Thyroid gland (tissue), 4 donors: ENCODE results near the gene IL17RA. TPM values are rescaled to one million over a fixed set of nuclear protein-coding genes. Genes with fewer than 3 reads are reported as not detected.

Experiments used
- DNase-seq, 2 donors: peaks; one replicate each; pipeline ENCODE4 v3.0.0-alpha.2; 2019
- H3K27ac ChIP-seq, 3 donors: fragments of 200-600 bp; sonication (generic); 1 replicate in 2 of 3; 2 replicates in 1 of 3; pipeline ENCODE4 v1.5.1; 2016 to 2019; ENCODE audit warnings: mild to moderate bottlenecking in 1 of 3, moderate library complexity in 1 of 3
- H3K27me3 ChIP-seq: fragments of 200-600 bp; sonication (generic); one replicate; pipeline ENCODE4 v1.5.1; 2019
- H3K36me3 ChIP-seq, 2 donors: fragments of 200-600 bp; sonication (generic); one replicate each; pipeline ENCODE4 v1.5.1; 2016 to 2019
- H3K4me1 ChIP-seq, 2 donors: fragments of 200-600 bp; sonication (generic); one replicate each; pipeline ENCODE4 v1.5.1; 2017 to 2019
- H3K4me3 ChIP-seq, 3 donors: fragments of 200-600 bp; sonication (generic); replicated peaks in 1 of 3; 1 replicate in 2 of 3; 2 replicates in 1 of 3; pipeline ENCODE4 v1.5.1; 2016; ENCODE audit warnings: mild to moderate bottlenecking in 1 of 3
- H3K9me3 ChIP-seq: fragments of 200-600 bp; sonication (generic); one replicate; pipeline ENCODE4 v1.5.1; 2017
- POLR2A ChIP-seq, 2 donors: fragments of 450-650 bp; IDR thresholded peaks; one replicate each; pipeline ENCODE4 v1.6.1; 2017; ENCODE audit warnings: antibody characterized with exemption in 2 of 2, mild to moderate bottlenecking in 2 of 2, moderate library complexity in 1 of 2
- WGBS, 2 donors: methylation state at CpG; one replicate each; pipeline ENCODE4 v1.1.5; 2017; 5-methylcytosine and 5-hydroxymethylcytosine counted together
- intact Hi-C: fragments of 100-400 bp; cut with DNase I; formaldehyde crosslinking; loops from one replicate; pipeline ENCODE4 v1.15.1; 2023
- total RNA-seq, 4 donors: library from RNA; depleted of rRNA; stranded (reverse); fragments of >200 nt; gene quantifications; one replicate each; pipeline ENCODE4 v1.2.3, GENCODE V29; 2016
- TF ChIP-seq, protein P1 (sequence below), 6 experiments: fragments of 200-600 bp in 3 of 6; fragments of 450-650 bp in 3 of 6; sonication (generic) in 3 of 6; IDR thresholded peaks; one replicate each; pipeline ENCODE4 v1.5.1; 2016 to 2019; ENCODE audit warnings: antibody characterized with exemption in 6 of 6, mild to moderate bottlenecking in 2 of 6, inconsistent platforms in 1 of 6, moderate library complexity in 1 of 6

IL17RA gene
- total RNA-seq, 4 donors from 2014 or later: 10.3 to 19.1 (median 15.5) TPM

GRCh38 chr22:17046566-17047348, 38.0 kb upstream of the IL17RA start:
- Histone ChIP-seq H3K27ac (no peak overlapping the region), H3K36me3 (no peaks in the 10 kb centered on the region), H3K27me3 (no peaks in the 10 kb centered on the region), H3K4me1 (no peaks in the 10 kb centered on the region), H3K4me3 (no peak overlapping the region), H3K9me3 (no peaks in the 10 kb centered on the region)
- TF ChIP-seq, protein P1, sequence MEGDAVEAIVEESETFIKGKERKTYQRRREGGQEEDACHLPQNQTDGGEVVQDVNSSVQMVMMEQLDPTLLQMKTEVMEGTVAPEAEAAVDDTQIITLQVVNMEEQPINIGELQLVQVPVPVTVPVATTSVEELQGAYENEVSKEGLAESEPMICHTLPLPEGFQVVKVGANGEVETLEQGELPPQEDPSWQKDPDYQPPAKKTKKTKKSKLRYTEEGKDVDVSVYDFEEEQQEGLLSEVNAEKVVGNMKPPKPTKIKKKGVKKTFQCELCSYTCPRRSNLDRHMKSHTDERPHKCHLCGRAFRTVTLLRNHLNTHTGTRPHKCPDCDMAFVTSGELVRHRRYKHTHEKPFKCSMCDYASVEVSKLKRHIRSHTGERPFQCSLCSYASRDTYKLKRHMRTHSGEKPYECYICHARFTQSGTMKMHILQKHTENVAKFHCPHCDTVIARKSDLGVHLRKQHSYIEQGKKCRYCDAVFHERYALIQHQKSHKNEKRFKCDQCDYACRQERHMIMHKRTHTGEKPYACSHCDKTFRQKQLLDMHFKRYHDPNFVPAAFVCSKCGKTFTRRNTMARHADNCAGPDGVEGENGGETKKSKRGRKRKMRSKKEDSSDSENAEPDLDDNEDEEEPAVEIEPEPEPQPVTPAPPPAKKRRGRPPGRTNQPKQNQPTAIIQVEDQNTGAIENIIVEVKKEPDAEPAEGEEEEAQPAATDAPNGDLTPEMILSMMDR (IDR thresholded peaks at IDR 0.05): no peak
- TF ChIP-seq POLR2A (IDR thresholded peaks at IDR 0.05): no peak
- DNase-seq: no peak
- 75 to 81% methylated on average over 5 of the region's 5 CpGs for WGBS, 2 donors
- intact Hi-C loops: no loop called here

- H3K9me3 ChIP-seq: no peaks in the 10 kb centered on the region
- no peaks in the 10 kb centered on the region for H3K36me3 ChIP-seq
- H3K27me3 ChIP-seq: no peaks in the 10 kb centered on the region
- intact Hi-C loops: no loop called here
- no peaks in the 10 kb centered on the region for H3K4me1 ChIP-seq
- TF ChIP-seq, protein P1 (IDR thresholded peaks at IDR 0.05): no peak
- TF ChIP-seq POLR2A (IDR thresholded peaks at IDR 0.05): no peak
- no peak overlapping the region for H3K4me3 ChIP-seq
- DNase-seq: no peak
- H3K27ac ChIP-seq: no peak overlapping the region
- 83% methylated on average over 1 of the region's 1 CpG for WGBS, 2 donors
Observed at GRCh38 chr22:17047656-17048055, 37.1 kb upstream of the IL17RA start.

DNA sequence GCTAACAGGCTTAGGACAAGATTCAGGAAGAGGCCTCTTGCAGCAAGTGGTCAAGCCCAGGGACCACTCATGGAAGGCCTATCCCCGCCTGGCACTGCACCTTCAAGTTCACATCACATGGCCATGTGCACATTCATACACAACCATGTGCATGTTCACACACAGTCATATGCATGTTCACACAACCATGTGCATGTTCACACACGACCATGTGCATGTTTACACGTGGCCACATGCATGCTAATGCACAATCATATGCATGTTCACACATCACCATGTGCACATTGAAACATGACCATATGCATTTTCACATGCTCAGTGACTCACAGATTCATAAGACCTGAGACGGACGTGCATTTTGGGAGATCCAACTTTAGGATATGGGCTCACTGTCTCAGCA, 28.7 kb upstream of the IL17RA start:
- H3K36me3 ChIP-seq: no peaks in the 10 kb centered on the region
- no peak for DNase-seq
- no peak overlapping the region for H3K4me3 ChIP-seq
- intact Hi-C loops: loop anchor here (5.0 kb wide), 1 partner anchor 139 kb away; no protein-coding TSS in a partner anchor
- H3K27ac ChIP-seq: no peak overlapping the region
- no peaks in the 10 kb centered on the region for H3K27me3 ChIP-seq
- H3K9me3 ChIP-seq: no peaks in the 10 kb centered on the region
- 76 to 84% methylated on average over 5 of the region's 5 CpGs for WGBS, 2 donors
- no peaks in the 10 kb centered on the region for H3K4me1 ChIP-seq
- TF ChIP-seq, protein P1 (IDR thresholded peaks at IDR 0.05): no peak
- TF ChIP-seq POLR2A (IDR thresholded peaks at IDR 0.05): no peak

DNA sequence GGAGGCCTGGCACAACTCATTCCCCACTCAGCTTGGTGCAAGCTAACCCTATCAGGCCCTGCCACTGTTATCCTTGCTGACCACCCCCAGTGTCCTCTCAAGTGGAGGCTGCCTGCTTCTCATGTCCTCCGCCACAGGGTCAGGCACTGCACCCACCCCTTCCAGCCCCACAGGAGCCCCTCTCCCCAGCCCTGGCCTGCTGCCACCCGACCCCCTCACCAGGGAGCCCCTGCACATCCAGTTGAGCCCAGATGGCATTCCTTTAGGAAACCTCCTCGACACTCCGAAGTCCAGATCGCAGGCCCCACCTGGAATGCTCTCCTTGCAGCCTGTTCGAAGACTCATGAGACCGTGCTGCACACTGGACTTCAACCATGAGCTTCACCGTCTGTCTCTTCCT, 28.0 kb upstream of the IL17RA start:
- DNase-seq: no peak
- WGBS, 2 donors: 79 to 89% methylated on average over 7 to 8 of the region's 8 CpGs
- Histone ChIP-seq H3K36me3 (no peaks in the 10 kb centered on the region), H3K9me3 (no peaks in the 10 kb centered on the region), H3K4me3 (no peak overlapping the region), H3K27ac (no peak overlapping the region), H3K27me3 (no peaks in the 10 kb centered on the region), H3K4me1 (no peaks in the 10 kb centered on the region)
- intact Hi-C loops: loop anchor here (5.0 kb wide), 1 partner anchor 140 kb away; no protein-coding TSS in a partner anchor
- TF ChIP-seq, protein P1 (IDR thresholded peaks at IDR 0.05): no peak
- TF ChIP-seq POLR2A (IDR thresholded peaks at IDR 0.05): no peak
